GM19025 (cell line): ENCODE measurements around the gene EDEM3.
"Not testable (repeated sequence)": the region's sequence is repeated elsewhere in the genome, so short reads cannot be mapped to it uniquely, and the experiment has no call there.

Experiments used
- ATAC-seq: cut with Tn5 transposase; IDR thresholded peaks from one replicate; pipeline ENCODE4 v1.9.1; 2021; ENCODE audit warnings: mild to moderate bottlenecking, low read depth, moderate library complexity; ENCODE audit not compliant: unreplicated experiment

Gene EDEM3

GRCh38 chr1:184769241-184769640 lies 14.6 kb upstream of the EDEM3 start:
- no peak for ATAC-seq

GRCh38 chr1:184768467-184768866 lies 13.8 kb upstream of the EDEM3 start:
- ATAC-seq, result no peak

GRCh38 chr1:184767591-184767990 lies 12.9 kb upstream of the EDEM3 start:
- ATAC-seq, result no peak

GRCh38 chr1:184764483-184764882 lies 9.8 kb upstream of the EDEM3 start:
- no peak for ATAC-seq

GRCh38 chr1:184763520-184763919 lies 8.9 kb upstream of the EDEM3 start:
- not testable (repeated sequence) for ATAC-seq

GRCh38 chr1:184761969-184762485 lies 7.4 kb upstream of the EDEM3 start:
- ATAC-seq, result no peak

- no peak for ATAC-seq
Observed at GRCh38 chr1:184759651-184760050, 5.0 kb upstream of the EDEM3 start.

GRCh38 chr1:184759112-184759511 lies 4.5 kb upstream of the EDEM3 start:
- ATAC-seq, result no peak

GRCh38 chr1:184757891-184758290 lies 3.2 kb upstream of the EDEM3 start:
- ATAC-seq, result no peak

- no peak for ATAC-seq
Observed at GRCh38 chr1:184757406-184757805, 2.7 kb upstream of the EDEM3 start.

- no peak for ATAC-seq
Observed at GRCh38 chr1:184755226-184756065, 788 bp upstream of the EDEM3 start.

- peak; percentile 2 for ATAC-seq
Observed at GRCh38 chr1:184753608-184754475, 816 bp downstream of the EDEM3 start.

- no peak for ATAC-seq
Observed at GRCh38 chr1:184753117-184753516, 1.5 kb downstream of the EDEM3 start.

GRCh38 chr1:184752656-184753055 lies 2.0 kb downstream of the EDEM3 start:
- no peak for ATAC-seq

GRCh38 chr1:184748740-184749139 lies 5.9 kb downstream of the EDEM3 start:
- ATAC-seq, result no peak

- ATAC-seq, result peak; percentile 85
Observed at GRCh38 chr1:184747089-184747955, 7.3 kb downstream of the EDEM3 start.

- ATAC-seq, result no peak
Observed at GRCh38 chr1:184745929-184746638, 8.6 kb downstream of the EDEM3 start.

- ATAC-seq, result no peak
Observed at GRCh38 chr1:184745110-184745509, 9.5 kb downstream of the EDEM3 start.

- ATAC-seq, result no peak
Observed at GRCh38 chr1:184743062-184743756, 11.4 kb downstream of the EDEM3 start.
